HG03060 (cell line): ENCODE results near the gene RNU6-1.

Source experiments
- ATAC-seq: cut with Tn5 transposase; IDR thresholded peaks from one replicate; pipeline ENCODE4 v1.9.1; 2021; ENCODE audit warnings: low read depth, moderate number of reproducible peaks; ENCODE audit not compliant: unreplicated experiment

Gene RNU6-1

GRCh38 chr15:67803996-67804843 is 35.6 kb downstream of the RNU6-1 start:
- ATAC-seq: no peak

GRCh38 chr15:67803299-67803698 is 36.5 kb downstream of the RNU6-1 start:
- ATAC-seq: no peak

- no peak for ATAC-seq
Measured at GRCh38 chr15:67801926-67802914, 37.6 kb downstream of the RNU6-1 start.

- ATAC-seq: no peak
Measured at GRCh38 chr15:67801142-67801541, 38.7 kb downstream of the RNU6-1 start.

GRCh38 chr15:67799801-67800205 is 40.0 kb downstream of the RNU6-1 start:
- no peak for ATAC-seq

- ATAC-seq: no peak
Measured at GRCh38 chr15:67796196-67797127, 43.4 kb downstream of the RNU6-1 start.

- ATAC-seq: no peak
Measured at GRCh38 chr15:67794832-67795574, 44.8 kb downstream of the RNU6-1 start.

GRCh38 chr15:67792250-67792942 is 47.4 kb downstream of the RNU6-1 start:
- ATAC-seq: no peak

GRCh38 chr15:67790610-67791319 is 49.1 kb downstream of the RNU6-1 start:
- ATAC-seq: no peak
